Glomerular visceral epithelial cell (primary cell): ENCODE data around the gene HSPA12A.
A peak's percentile ranks its signal among the peaks of the same experiment; 100 is the strongest.

Source experiments
- DNase-seq: peaks from one replicate; pipeline ENCODE4 v3.0.0-alpha.2; 2016; ENCODE audit errors: extremely low spot score

Gene HSPA12A

GRCh38 chr10:116630020-116630419 is 112.3 kb downstream of the HSPA12A start:
- no peak for DNase-seq

GRCh38 chr10:116629340-116629739 is 113.0 kb downstream of the HSPA12A start:
- no peak for DNase-seq

GRCh38 chr10:116627386-116627933 is 114.9 kb downstream of the HSPA12A start:
- peak; percentile 45 for DNase-seq

GRCh38 chr10:116626815-116627214 is 115.6 kb downstream of the HSPA12A start:
- DNase-seq = no peak

- DNase-seq = no peak
These were observed 116.5 kb downstream of the HSPA12A start for GRCh38 chr10:116625845-116626244.

DNA sequence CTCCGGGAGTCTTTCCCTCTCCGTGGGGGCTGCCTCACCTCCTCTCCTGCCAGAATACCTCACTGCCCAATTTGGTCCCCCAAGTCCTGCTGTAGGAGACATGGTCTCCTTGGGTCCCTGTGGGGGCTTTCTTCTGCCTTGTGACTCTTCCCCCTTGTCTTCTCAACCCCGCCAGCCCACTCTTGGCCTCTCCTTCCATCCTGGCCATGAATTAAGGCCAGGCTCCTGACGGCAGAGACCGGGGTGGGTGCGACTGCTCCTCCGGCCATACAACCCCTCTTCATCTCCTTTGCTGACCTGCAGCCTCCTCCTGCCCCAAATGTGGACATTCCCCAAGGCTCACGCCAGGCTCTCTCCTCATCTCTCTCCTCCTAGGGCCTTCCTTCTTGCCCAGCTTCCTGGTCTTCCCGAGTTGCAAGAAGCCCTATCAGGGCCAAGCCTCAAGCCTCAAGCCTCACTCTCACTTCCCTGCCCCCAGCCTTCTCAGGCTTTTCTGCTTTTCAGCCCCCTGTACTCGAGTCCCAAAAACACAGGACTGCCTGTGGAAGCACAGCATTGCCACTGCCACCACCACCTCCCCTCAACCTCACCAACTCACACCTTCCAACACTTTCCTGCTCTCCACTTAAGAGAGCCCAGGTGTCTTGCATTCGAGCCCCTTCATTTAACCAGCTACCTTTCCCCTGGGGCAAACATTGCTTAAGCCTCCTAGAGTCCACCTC is 120.3 kb downstream of the HSPA12A start:
- no peak for DNase-seq

DNA sequence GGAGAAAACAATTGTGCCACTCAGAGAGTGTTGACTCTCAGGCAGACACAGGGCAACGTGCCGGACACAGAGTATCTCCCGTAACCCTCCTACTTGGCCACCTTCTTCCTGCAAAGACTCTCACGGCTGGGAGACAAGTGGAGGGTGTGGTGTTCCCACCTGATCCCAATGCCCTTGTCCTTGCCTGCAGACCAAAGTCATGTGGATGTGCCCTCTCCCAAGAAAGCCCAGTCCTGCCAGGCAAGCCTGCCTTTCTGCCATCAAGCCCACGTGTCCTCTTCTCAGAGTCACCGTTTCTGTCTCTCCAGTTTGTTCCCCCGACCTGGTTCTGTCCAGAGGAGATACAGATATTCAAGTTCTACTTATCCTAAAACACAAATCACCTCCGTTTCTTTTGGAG is 120.9 kb downstream of the HSPA12A start:
- no peak for DNase-seq
